Spleen (tissue), 7 donors: ENCODE measurements around the gene UMOD.

Source experiments
- POLR2A ChIP-seq, 3 donors: fragments of 450-650 bp; IDR thresholded peaks; one replicate each; pipeline ENCODE4 v1.5.1; 2017; ENCODE audit warnings: antibody characterized with exemption in 3 of 3, mild to moderate bottlenecking in 1 of 3
- POLR2AphosphoS5 ChIP-seq, 3 donors: sonication (generic); formaldehyde crosslinking; IDR thresholded peaks; one replicate each; pipeline ENCODE4 v1.5.1; 2017; ENCODE audit warnings: antibody characterized with exemption in 3 of 3
- TF ChIP-seq, protein P1 (sequence below), 11 experiments: fragments of 200-600 bp in 7 of 11; fragments of 450-650 bp in 4 of 11; sonication (generic) in 4 of 11; IDR thresholded peaks in 8 of 11; conservative IDR thresholded peaks in 3 of 11; 1 replicate in 7 of 11; 2 replicates in 4 of 11; pipeline versions ENCODE4 v1.4.0 to v1.8.0; 2016 to 2021; ENCODE audit warnings: antibody characterized with exemption in 11 of 11, inconsistent platforms in 4 of 11, mild to moderate bottlenecking in 1 of 11
- donor health status: DM: no; HTN: no; CAD: no; lungs with moderate emphysema.
- donor health status: DM: no; HTN: no; CAD: no.
- donor health status: DM: no; HTN: no; CAD: no.

DNA sequence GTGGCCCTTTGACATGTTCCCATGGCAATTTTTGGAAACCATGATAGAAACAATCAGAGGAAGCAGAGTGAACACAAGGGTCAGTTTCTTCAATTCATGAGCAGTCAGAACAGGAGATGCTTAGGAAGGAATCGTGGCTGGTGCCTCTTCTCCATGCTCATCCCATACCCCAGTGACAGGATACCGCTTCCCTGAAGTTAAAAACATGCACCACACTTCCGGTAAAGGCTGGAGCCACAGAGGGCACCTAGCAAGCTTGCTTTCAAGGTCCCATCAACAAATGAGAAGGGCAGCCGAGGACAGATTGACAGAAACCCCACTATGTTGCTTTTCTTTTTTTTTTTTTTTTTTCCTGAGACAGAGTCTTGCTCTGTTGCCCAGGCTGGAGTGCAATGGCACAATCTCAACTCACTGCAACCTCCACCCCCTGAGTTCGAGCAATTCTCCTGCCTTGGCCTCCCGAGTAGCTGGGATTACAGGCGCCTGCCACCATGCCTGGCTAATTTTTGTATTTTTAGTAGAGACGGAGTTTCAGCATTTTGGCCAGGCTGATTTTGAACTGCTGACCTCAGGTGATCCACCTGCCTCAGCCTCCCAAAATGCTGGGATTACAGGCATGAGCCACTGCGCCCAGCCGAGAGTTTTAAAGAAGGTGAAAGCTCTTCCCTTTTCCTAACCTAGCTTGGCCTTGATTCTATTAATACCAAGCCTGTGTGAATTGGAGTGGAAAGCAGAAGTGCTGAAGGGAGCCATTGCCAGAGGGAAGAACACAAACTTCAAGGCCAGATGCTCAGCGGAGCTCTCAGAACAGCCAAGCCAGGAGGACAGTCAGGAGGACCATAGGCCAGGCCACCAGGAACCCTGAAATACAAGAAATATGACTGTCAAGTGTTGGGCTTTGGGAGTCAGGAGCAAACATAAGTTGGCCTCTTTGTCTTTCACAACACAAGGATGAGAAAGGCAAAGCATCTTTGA, 41.8 kb downstream of the UMOD start:
- TF ChIP-seq, protein P1, sequence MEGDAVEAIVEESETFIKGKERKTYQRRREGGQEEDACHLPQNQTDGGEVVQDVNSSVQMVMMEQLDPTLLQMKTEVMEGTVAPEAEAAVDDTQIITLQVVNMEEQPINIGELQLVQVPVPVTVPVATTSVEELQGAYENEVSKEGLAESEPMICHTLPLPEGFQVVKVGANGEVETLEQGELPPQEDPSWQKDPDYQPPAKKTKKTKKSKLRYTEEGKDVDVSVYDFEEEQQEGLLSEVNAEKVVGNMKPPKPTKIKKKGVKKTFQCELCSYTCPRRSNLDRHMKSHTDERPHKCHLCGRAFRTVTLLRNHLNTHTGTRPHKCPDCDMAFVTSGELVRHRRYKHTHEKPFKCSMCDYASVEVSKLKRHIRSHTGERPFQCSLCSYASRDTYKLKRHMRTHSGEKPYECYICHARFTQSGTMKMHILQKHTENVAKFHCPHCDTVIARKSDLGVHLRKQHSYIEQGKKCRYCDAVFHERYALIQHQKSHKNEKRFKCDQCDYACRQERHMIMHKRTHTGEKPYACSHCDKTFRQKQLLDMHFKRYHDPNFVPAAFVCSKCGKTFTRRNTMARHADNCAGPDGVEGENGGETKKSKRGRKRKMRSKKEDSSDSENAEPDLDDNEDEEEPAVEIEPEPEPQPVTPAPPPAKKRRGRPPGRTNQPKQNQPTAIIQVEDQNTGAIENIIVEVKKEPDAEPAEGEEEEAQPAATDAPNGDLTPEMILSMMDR (IDR thresholded peaks at IDR 0.05 in 8 of 11, conservative IDR thresholded peaks at IDR 0.05 in 3 of 11), result no peak
- no peak for TF ChIP-seq POLR2AphosphoS5 (IDR thresholded peaks at IDR 0.05)
- TF ChIP-seq POLR2A (IDR thresholded peaks at IDR 0.05), result no peak
